Muscle layer of colon (tissue), 2 donors: ENCODE data around the gene SRGAP1.
"Not testable (repeated sequence)": the region's sequence is repeated elsewhere in the genome, so short reads cannot be mapped to it uniquely, and the experiment has no call there.

Experiments used
- H3K27ac ChIP-seq: one replicate; pipeline ENCODE4 v1.7.0; 2013; ENCODE audit warnings: low read depth, mild to moderate bottlenecking, low read length, moderate library complexity
- H3K27me3 ChIP-seq, 2 donors: one replicate each; pipeline ENCODE4 v1.7.0; 2013; ENCODE audit warnings: low read length in 2 of 2, mild to moderate bottlenecking in 2 of 2; ENCODE audit not compliant: insufficient read depth in 2 of 2, control insufficient read depth in 1 of 2
- H3K36me3 ChIP-seq: one replicate; pipeline ENCODE4 v1.7.0; 2013; ENCODE audit warnings: mild to moderate bottlenecking, low read length; ENCODE audit not compliant: insufficient read depth
- H3K4me1 ChIP-seq: one replicate; pipeline ENCODE4 v1.7.0; 2013; ENCODE audit warnings: mild to moderate bottlenecking, low read length; ENCODE audit not compliant: insufficient read depth
- H3K4me3 ChIP-seq, 2 donors: one replicate each; pipeline ENCODE4 v1.7.0; 2013; ENCODE audit warnings: low read length in 2 of 2, low read depth in 1 of 2, mild to moderate bottlenecking in 1 of 2, moderate library complexity in 1 of 2
- H3K9ac ChIP-seq: one replicate; pipeline ENCODE4 v1.7.0; 2013; ENCODE audit warnings: low read length
- H3K9me3 ChIP-seq: one replicate; pipeline ENCODE4 v1.7.0; 2013; ENCODE audit warnings: mild to moderate bottlenecking, low read length
- donor health status: abdominal sarcoma.
- donor health status: Adenocarcinoma of cecum.

Gene SRGAP1

GRCh38 chr12:64189530-64189929 is 345.0 kb downstream of the SRGAP1 start:
- Histone ChIP-seq H3K4me1 (no peaks in the 10 kb centered on the region), H3K9ac (no peak overlapping the region), H3K27ac (no peak overlapping the region), H3K4me3 (no peak overlapping the region), H3K9me3 (no peaks in the 10 kb centered on the region), H3K36me3 (no peaks in the 10 kb centered on the region), H3K27me3 (no peaks in the 10 kb centered on the region)

- no peak overlapping the region for H3K27ac ChIP-seq
- no peaks in the 10 kb centered on the region for H3K4me1 ChIP-seq
- H3K36me3 ChIP-seq, result no peaks in the 10 kb centered on the region
- no peaks in the 10 kb centered on the region for H3K27me3 ChIP-seq
- no peaks in the 10 kb centered on the region for H3K9me3 ChIP-seq
- no peak overlapping the region for H3K4me3 ChIP-seq
- no peak overlapping the region for H3K9ac ChIP-seq
Measured at GRCh38 chr12:64190140-64190539, 345.6 kb downstream of the SRGAP1 start.

- H3K4me3 ChIP-seq, result no peak overlapping the region
- no peaks in the 10 kb centered on the region for H3K4me1 ChIP-seq
- no peak overlapping the region for H3K27ac ChIP-seq
Measured at GRCh38 chr12:64192644-64193444, 348.3 kb downstream of the SRGAP1 start.

GRCh38 chr12:64193931-64194330 is 349.4 kb downstream of the SRGAP1 start:
- no peak overlapping the region for H3K27ac ChIP-seq
- no peaks in the 10 kb centered on the region for H3K27me3 ChIP-seq
- H3K4me3 ChIP-seq, result no peak overlapping the region
- no peaks in the 10 kb centered on the region for H3K36me3 ChIP-seq
- no peaks in the 10 kb centered on the region for H3K4me1 ChIP-seq
- H3K9me3 ChIP-seq, result no peaks in the 10 kb centered on the region
- no peak overlapping the region for H3K9ac ChIP-seq

More at GRCh38 chr12:64192644-64193444, 348.3 kb downstream of the SRGAP1 start:
- H3K9me3 ChIP-seq, result no peaks in the 10 kb centered on the region
- H3K27me3 ChIP-seq, result no peaks in the 10 kb centered on the region
- no peaks in the 10 kb centered on the region for H3K36me3 ChIP-seq
- no peak overlapping the region for H3K9ac ChIP-seq

- no peaks in the 10 kb centered on the region for H3K36me3 ChIP-seq
- H3K27ac ChIP-seq, result no peak overlapping the region
- no peak overlapping the region for H3K4me3 ChIP-seq
- no peaks in the 10 kb centered on the region for H3K4me1 ChIP-seq
- H3K9me3 ChIP-seq, result no peaks in the 10 kb centered on the region
- H3K27me3 ChIP-seq, result no peaks in the 10 kb centered on the region
- H3K9ac ChIP-seq, result no peak overlapping the region
Measured at GRCh38 chr12:64194333-64195149, 350.0 kb downstream of the SRGAP1 start.

GRCh38 chr12:64195841-64196240 is 351.3 kb downstream of the SRGAP1 start:
- H3K27ac ChIP-seq, H3K9me3 ChIP-seq: not testable (repeated sequence)

GRCh38 chr12:64203036-64203435 is 358.5 kb downstream of the SRGAP1 start:
- H3K4me1 ChIP-seq, result no peaks in the 10 kb centered on the region
- no peaks in the 10 kb centered on the region for H3K27me3 ChIP-seq
- no peak overlapping the region for H3K4me3 ChIP-seq
- no peaks in the 10 kb centered on the region for H3K36me3 ChIP-seq
- no peak overlapping the region for H3K27ac ChIP-seq
- no peaks in the 10 kb centered on the region for H3K9me3 ChIP-seq
- H3K9ac ChIP-seq, result no peak overlapping the region

More at GRCh38 chr12:64195841-64196240, 351.3 kb downstream of the SRGAP1 start:
- not testable (repeated sequence) for H3K4me1 ChIP-seq, H3K36me3 ChIP-seq, H3K27me3 ChIP-seq, H3K4me3 ChIP-seq, H3K9ac ChIP-seq

- no peaks in the 10 kb centered on the region for H3K36me3 ChIP-seq
- H3K9me3 ChIP-seq, result no peaks in the 10 kb centered on the region
- H3K27ac ChIP-seq, result no peak overlapping the region
- no peak overlapping the region for H3K9ac ChIP-seq
- no peak overlapping the region for H3K4me3 ChIP-seq
- H3K4me1 ChIP-seq, result no peaks in the 10 kb centered on the region
- no peaks in the 10 kb centered on the region for H3K27me3 ChIP-seq
Measured at GRCh38 chr12:64203775-64204174, 359.3 kb downstream of the SRGAP1 start.

GRCh38 chr12:64205542-64205941 is 361.0 kb downstream of the SRGAP1 start:
- Histone ChIP-seq H3K36me3 (no peaks in the 10 kb centered on the region), H3K9ac (no peak overlapping the region), H3K27ac (no peak overlapping the region), H3K4me3 (no peak overlapping the region), H3K4me1 (no peaks in the 10 kb centered on the region), H3K27me3 (no peaks in the 10 kb centered on the region), H3K9me3 (no peaks in the 10 kb centered on the region)

GRCh38 chr12:64207453-64207852 is 363.0 kb downstream of the SRGAP1 start:
- H3K27ac ChIP-seq, result no peak overlapping the region
- H3K36me3 ChIP-seq, result no peaks in the 10 kb centered on the region

More at GRCh38 chr12:64207453-64207852, 363.0 kb downstream of the SRGAP1 start:
- no peaks in the 10 kb centered on the region for H3K9me3 ChIP-seq
- H3K9ac ChIP-seq, result no peak overlapping the region
- H3K27me3 ChIP-seq, result no peaks in the 10 kb centered on the region
- H3K4me3 ChIP-seq, result no peak overlapping the region
- no peaks in the 10 kb centered on the region for H3K4me1 ChIP-seq
